GM23338 (cell line): ENCODE results near the gene MAS1L. TPM values are rescaled to one million over a fixed set of nuclear protein-coding genes. Genes with fewer than 3 reads are reported as not detected.

ENCODE experiments used
- ATAC-seq: fragments of 200-7000 bp; cut with Tn5 transposase; 3 replicates; pipeline ENCODE4 v1.9.1; 2020
- DNase-seq: peaks from one replicate; pipeline ENCODE4 v3.0.0-alpha.2; 2015; ENCODE audit warnings: low spot score
- H2AFZ ChIP-seq: fragments of 200-600 bp; sonication (generic); 2 replicates; pipeline ENCODE4 v1.8.0; 2016; ENCODE audit warnings: antibody characterized with exemption, mild to moderate bottlenecking, moderate library complexity
- H3F3A ChIP-seq: fragments of 200-600 bp; sonication (generic); replicated peaks from 2 replicates; pipeline ENCODE4 v1.8.0; 2017; ENCODE audit warnings: antibody characterized with exemption, mixed run types, low read depth
- H3K27ac ChIP-seq: fragments of 200-600 bp; sonication (generic); 2 replicates; pipeline ENCODE4 v1.6.1; 2016; ENCODE audit warnings: low read depth
- H3K27me3 ChIP-seq: fragments of 200-600 bp; sonication (generic); 2 replicates; pipeline ENCODE4 v1.8.0; 2016; ENCODE audit warnings: mild to moderate bottlenecking, mixed run types, moderate library complexity; ENCODE audit not compliant: insufficient read depth
- H3K36me3 ChIP-seq: fragments of 200-600 bp; sonication (generic); 2 replicates; pipeline ENCODE4 v1.8.0; 2016; ENCODE audit warnings: mild to moderate bottlenecking; ENCODE audit not compliant: insufficient read depth
- H3K4me1 ChIP-seq: fragments of 200-600 bp; sonication (generic); 2 replicates; pipeline ENCODE4 v1.8.0; 2016; ENCODE audit warnings: mild to moderate bottlenecking, moderate library complexity; ENCODE audit not compliant: insufficient read depth
- H3K4me2 ChIP-seq: fragments of 200-600 bp; sonication (generic); 2 replicates; pipeline ENCODE4 v1.7.1; 2017; ENCODE audit warnings: mixed run types
- H3K4me3 ChIP-seq: fragments of 200-600 bp; sonication (generic); 2 replicates; pipeline ENCODE4 v1.6.1; 2016; ENCODE audit warnings: mixed run types
- H3K79me2 ChIP-seq: fragments of 200-600 bp; sonication (generic); replicated peaks from 2 replicates; pipeline ENCODE4 v1.8.0; 2017; ENCODE audit warnings: mild to moderate bottlenecking; ENCODE audit not compliant: insufficient read depth
- H3K9me2 ChIP-seq: fragments of 200-600 bp; sonication (generic); 2 replicates; pipeline ENCODE4 v1.8.0; 2017; ENCODE audit not compliant: insufficient read depth
- H4K20me1 ChIP-seq: fragments of 200-600 bp; sonication (generic); replicated peaks from 2 replicates; pipeline ENCODE4 v1.8.0; 2017; ENCODE audit warnings: mild to moderate bottlenecking; ENCODE audit not compliant: insufficient read depth
- H3K27ac Mint-ChIP-seq: 2 replicates; pipeline ENCODE4 v1.8.0; 2020; ENCODE audit warnings: inconsistent platforms, mild to moderate bottlenecking, moderate library complexity, mixed read lengths
- H3K27me3 Mint-ChIP-seq: 3 replicates; pipeline ENCODE4 v1.8.0; 2022; ENCODE audit warnings: low read depth, mild to moderate bottlenecking, moderate library complexity, mixed read lengths, inconsistent platforms; ENCODE audit not compliant: insufficient read depth, poor library complexity
- H3K36me3 Mint-ChIP-seq: 3 replicates; pipeline ENCODE4 v1.8.0; 2021; ENCODE audit warnings: low read depth, mild to moderate bottlenecking, inconsistent platforms, moderate library complexity, mixed read lengths
- H3K4me1 Mint-ChIP-seq: 3 replicates; pipeline ENCODE4 v1.8.0; 2020; ENCODE audit warnings: mild to moderate bottlenecking, inconsistent platforms, mixed read lengths
- H3K4me3 Mint-ChIP-seq: 3 replicates; pipeline ENCODE4 v1.8.0; 2021; ENCODE audit warnings: moderate library complexity, mild to moderate bottlenecking, inconsistent platforms, mixed read lengths
- H3K9me3 Mint-ChIP-seq: 3 replicates; pipeline ENCODE4 v1.8.0; 2020; ENCODE audit warnings: moderate library complexity, mild to moderate bottlenecking, inconsistent platforms, mixed read lengths
- CREB1 ChIP-seq: fragments of 250-450 bp; sonication (Bioruptor Pico); IDR thresholded peaks from 2 replicates; pipeline ENCODE4 v1.5.0; 2020; ENCODE audit warnings: low read depth, mild to moderate bottlenecking, moderate library complexity
- ETS1 ChIP-seq: IDR thresholded peaks from 2 replicates; pipeline ENCODE4 v1.6.1; 2016; ENCODE audit warnings: antibody characterized with exemption
- EZH2 ChIP-seq: fragments of 200-600 bp; sonication (generic); IDR thresholded peaks from one replicate; pipeline ENCODE4 v1.8.0; 2017; ENCODE audit warnings: antibody characterized with exemption, mild to moderate bottlenecking, low read depth; ENCODE audit not compliant: unreplicated experiment
- EZH2phosphoT487 ChIP-seq: fragments of 200-600 bp; sonication (generic); IDR thresholded peaks from one replicate; pipeline ENCODE4 v1.8.1; 2018; ENCODE audit warnings: antibody characterized with exemption; ENCODE audit not compliant: unreplicated experiment
- NANOG ChIP-seq: IDR thresholded peaks from 2 replicates; pipeline ENCODE4 v1.6.1; 2016; ENCODE audit warnings: antibody characterized with exemption, borderline replicate concordance
- STAT1 ChIP-seq: IDR thresholded peaks from one replicate; pipeline ENCODE4 v1.6.1; 2016; ENCODE audit warnings: antibody characterized with exemption; ENCODE audit not compliant: unreplicated experiment
- ZNF114 ChIP-seq: fragments of 250-450 bp; sonication (Bioruptor Pico); IDR thresholded peaks from 2 replicates; pipeline ENCODE4 v1.5.0; 2020; ENCODE audit warnings: mild to moderate bottlenecking, moderate library complexity
- polyA plus RNA-seq: library from polyadenylated mRNA; unstranded; fragments of >200 nt; fragmentation: Nextera tagmentation; extraction: Ambion mirVana; gene quantifications from 2 replicates; pipeline ENCODE4 v1.2.1, GENCODE V29; 2016
- total RNA-seq: library from RNA; depleted of rRNA; stranded (reverse); fragments of >200 nt; shearing (Covaris generic); gene quantifications from 2 replicates; pipeline ENCODE4 v1.2.3, GENCODE V29; 2014
- TF ChIP-seq, protein P1 (sequence below), 2 experiments: fragments of 200-600 bp in 1 of 2; sonication (generic) in 1 of 2; conservative IDR thresholded peaks; 2 replicates each; pipeline versions ENCODE4 v1.5.1 to v1.6.1; 2016 to 2017; ENCODE audit warnings: antibody characterized with exemption in 2 of 2, low read depth in 2 of 2, mild to moderate bottlenecking in 2 of 2, moderate library complexity in 1 of 2

The MAS1L gene
- total and polyA plus RNA-seq, 2 experiments from 2014 or later = not detected

DNA sequence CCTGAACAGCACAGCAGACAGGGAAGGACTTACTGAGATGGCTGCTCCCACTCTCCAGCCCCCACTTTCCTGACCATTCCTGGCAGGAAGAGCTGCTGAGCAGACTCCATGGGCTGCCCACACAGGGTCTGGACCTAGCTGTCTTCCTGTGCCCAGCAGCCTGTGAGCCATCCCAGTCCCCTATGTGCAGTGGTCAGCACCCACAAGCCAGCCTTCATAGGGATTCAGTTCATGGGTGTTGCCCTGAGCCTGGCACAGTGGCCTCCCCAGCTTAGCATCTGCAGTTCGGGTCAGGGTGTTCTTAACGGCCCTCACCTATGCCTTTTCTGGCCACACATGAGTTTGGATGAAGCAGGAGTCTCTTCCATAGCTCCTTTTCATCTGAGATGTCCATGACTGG lies 39.8 kb upstream of the MAS1L start:
- Histone ChIP-seq H3K27ac (no peak overlapping the region), H3K4me3 (no peak overlapping the region), H3K4me2 (no peak overlapping the region), H3F3A (no peaks in the 10 kb centered on the region), H3K36me3 (peaks cover 4% of the 10 kb centered on the region; the same call in 1 of the 2 replicates), H4K20me1 (no peaks in the 10 kb centered on the region), H3K79me2 (no peaks in the 10 kb centered on the region), H2AFZ (no peak overlapping the region), H3K9me2 (0 out of 2 replicates have a peak, but pooled peaks cover 8% of the 10 kb centered on the region), H3K27me3 (no peaks in the 10 kb centered on the region), H3K4me1 (0 out of 2 replicates have a peak, but pooled peaks cover 4% of the 10 kb centered on the region)
- H3K9me3 Mint-ChIP-seq = peaks cover 19% of the 10 kb centered on the region
- peaks cover 10% of the 10 kb centered on the region for H3K27me3 Mint-ChIP-seq
- no peak overlapping the region for H3K27ac Mint-ChIP-seq
- peaks cover 18% of the 10 kb centered on the region for H3K4me1 Mint-ChIP-seq
- no peak for TF ChIP-seq STAT1
- TF ChIP-seq EZH2 = no peak
- no peak for DNase-seq
- peaks cover 17% of the 10 kb centered on the region for H3K36me3 Mint-ChIP-seq
- H3K4me3 Mint-ChIP-seq = no peak overlapping the region
- ATAC-seq = no peak

- H3K36me3 ChIP-seq = peaks cover 7% of the 10 kb centered on the region; the same call in 1 of the 2 replicates
- ATAC-seq = no peak
Observed at GRCh38 chr6:29527126-29527525, 39.4 kb upstream of the MAS1L start.

DNA sequence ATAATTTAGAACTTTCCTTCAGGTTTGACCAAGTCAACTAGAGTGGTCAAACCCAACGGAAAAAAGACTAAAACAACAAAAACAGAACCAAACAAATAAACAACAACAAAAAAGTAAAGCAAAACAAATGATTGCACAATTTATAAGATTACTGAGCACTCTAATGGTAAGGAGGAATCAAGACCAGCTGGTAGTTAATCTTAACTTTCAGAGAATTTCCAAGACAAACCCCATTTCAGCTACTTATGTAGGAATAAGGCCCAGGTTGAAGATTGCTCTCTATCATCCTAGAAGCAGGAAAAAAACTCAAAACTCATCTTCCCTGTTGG lies 37.5 kb upstream of the MAS1L start:
- Histone ChIP-seq H2AFZ (peak overlapping the region; percentile 72), H4K20me1 (no peaks in the 10 kb centered on the region), H3K9me2 (0 out of 2 replicates have a peak, but pooled peaks cover 8% of the 10 kb centered on the region), H3K79me2 (no peaks in the 10 kb centered on the region), H3K4me3 (no peak overlapping the region), H3K4me1 (0 out of 2 replicates have a peak, but pooled peaks cover 4% of the 10 kb centered on the region), H3K27me3 (no peaks in the 10 kb centered on the region), H3F3A (no peaks in the 10 kb centered on the region), H3K36me3 (peaks cover 7% of the 10 kb centered on the region), H3K27ac (no peak overlapping the region), H3K4me2 (peak overlapping the region; percentile 1; the same call in 1 of the 2 replicates)
- TF ChIP-seq CREB1 (CRISPR knock-in tag) (no peak), ETS1 (no peak), EZH2phosphoT487 (no peak), NANOG (no peak)
- TF ChIP-seq, protein P1, sequence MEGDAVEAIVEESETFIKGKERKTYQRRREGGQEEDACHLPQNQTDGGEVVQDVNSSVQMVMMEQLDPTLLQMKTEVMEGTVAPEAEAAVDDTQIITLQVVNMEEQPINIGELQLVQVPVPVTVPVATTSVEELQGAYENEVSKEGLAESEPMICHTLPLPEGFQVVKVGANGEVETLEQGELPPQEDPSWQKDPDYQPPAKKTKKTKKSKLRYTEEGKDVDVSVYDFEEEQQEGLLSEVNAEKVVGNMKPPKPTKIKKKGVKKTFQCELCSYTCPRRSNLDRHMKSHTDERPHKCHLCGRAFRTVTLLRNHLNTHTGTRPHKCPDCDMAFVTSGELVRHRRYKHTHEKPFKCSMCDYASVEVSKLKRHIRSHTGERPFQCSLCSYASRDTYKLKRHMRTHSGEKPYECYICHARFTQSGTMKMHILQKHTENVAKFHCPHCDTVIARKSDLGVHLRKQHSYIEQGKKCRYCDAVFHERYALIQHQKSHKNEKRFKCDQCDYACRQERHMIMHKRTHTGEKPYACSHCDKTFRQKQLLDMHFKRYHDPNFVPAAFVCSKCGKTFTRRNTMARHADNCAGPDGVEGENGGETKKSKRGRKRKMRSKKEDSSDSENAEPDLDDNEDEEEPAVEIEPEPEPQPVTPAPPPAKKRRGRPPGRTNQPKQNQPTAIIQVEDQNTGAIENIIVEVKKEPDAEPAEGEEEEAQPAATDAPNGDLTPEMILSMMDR (conservative IDR thresholded peaks at IDR 0.05; ENCODE audit: low read depth in 2 of 2) = no peak
- H3K9me3 Mint-ChIP-seq = peaks cover 33% of the 10 kb centered on the region
- H3K4me3 Mint-ChIP-seq = no peak overlapping the region; the same call in 2 of the 3 replicates
- ATAC-seq (no peak), DNase-seq (no peak)
- peaks cover 27% of the 10 kb centered on the region for H3K36me3 Mint-ChIP-seq
- peaks cover 8% of the 10 kb centered on the region for H3K27me3 Mint-ChIP-seq
- H3K4me1 Mint-ChIP-seq = peaks cover 18% of the 10 kb centered on the region
- H3K27ac Mint-ChIP-seq = peak overlapping the region; percentile 57

More at GRCh38 chr6:29527126-29527525, 39.4 kb upstream of the MAS1L start:
- H3K27ac Mint-ChIP-seq = no peak overlapping the region
- H3K27me3 Mint-ChIP-seq = peaks cover 10% of the 10 kb centered on the region
- no peak overlapping the region for H3K4me2 ChIP-seq
- peaks cover 19% of the 10 kb centered on the region for H3K36me3 Mint-ChIP-seq
- no peaks in the 10 kb centered on the region for H3K79me2 ChIP-seq
- H4K20me1 ChIP-seq = no peaks in the 10 kb centered on the region
- TF ChIP-seq ZNF114 (CRISPR knock-in tag) (no peak), STAT1 (no peak)
- 0 out of 2 replicates have a peak, but pooled peaks cover 8% of the 10 kb centered on the region for H3K9me2 ChIP-seq
- no peaks in the 10 kb centered on the region for H3F3A ChIP-seq
- H3K9me3 Mint-ChIP-seq = peaks cover 24% of the 10 kb centered on the region
- H3K27me3 ChIP-seq = no peaks in the 10 kb centered on the region
- H3K4me3 ChIP-seq = no peak overlapping the region
- no peak overlapping the region for H3K27ac ChIP-seq
- H3K4me1 ChIP-seq = 0 out of 2 replicates have a peak, but pooled peaks cover 4% of the 10 kb centered on the region
- H3K4me1 Mint-ChIP-seq = peaks cover 18% of the 10 kb centered on the region
- H3K4me3 Mint-ChIP-seq = no peak overlapping the region
- DNase-seq = no peak
- H2AFZ ChIP-seq = no peak overlapping the region
